MG63 (cell line): Measurements from ENCODE around the gene SCUBE2. TPM values are rescaled to one million over a fixed set of nuclear protein-coding genes. Genes with fewer than 3 reads are reported as not detected.
"Not testable (repeated sequence)": the region's sequence is repeated elsewhere in the genome, so short reads cannot be mapped to it uniquely, and the experiment has no call there.

Experiments used
- DNase-seq: peaks from one replicate; pipeline ENCODE4 v3.0.0-alpha.2; 2020
- H3K27me3 ChIP-seq: fragments of 250-450 bp; sonication (Bioruptor Pico); 2 replicates; pipeline ENCODE4 v1.5.1; 2020; ENCODE audit warnings: mild to moderate bottlenecking, moderate library complexity
- H3K36me3 ChIP-seq: fragments of 250-450 bp; sonication (Bioruptor Pico); 2 replicates; pipeline ENCODE4 v1.5.1; 2020; ENCODE audit warnings: mild to moderate bottlenecking, moderate library complexity
- H3K4me3 ChIP-seq: fragments of 250-450 bp; sonication (Bioruptor Pico); 2 replicates; pipeline ENCODE4 v1.5.1; 2020; ENCODE audit warnings: mild to moderate bottlenecking, moderate library complexity
- H3K9me3 ChIP-seq: fragments of 250-450 bp; sonication (Bioruptor Pico); 2 replicates; pipeline ENCODE4 v1.5.1; 2020; ENCODE audit warnings: mild to moderate bottlenecking, moderate library complexity
- total RNA-seq: library from RNA; depleted of rRNA; stranded (reverse); fragments of >200 nt; shearing (Covaris generic); gene quantifications from 2 replicates; pipeline ENCODE4 v1.2.3, GENCODE V29; 2014; ENCODE audit warnings: low replicate concordance; rRNA removed

SCUBE2 gene
- total RNA-seq, 1 experiment from 2014 or later, result 0.59 TPM

GRCh38 chr11:8980485-8980884 is 110.9 kb downstream of the SCUBE2 start:
- no peak overlapping the region for H3K4me3 ChIP-seq
- no peaks in the 10 kb centered on the region for H3K27me3 ChIP-seq
- no peak for DNase-seq
- no peaks in the 10 kb centered on the region for H3K36me3 ChIP-seq
- H3K9me3 ChIP-seq, result no peaks in the 10 kb centered on the region

- not testable (repeated sequence) for H3K27me3 ChIP-seq, DNase-seq, H3K36me3 ChIP-seq, H3K4me3 ChIP-seq, H3K9me3 ChIP-seq
Measured at GRCh38 chr11:8979365-8979764, 112.0 kb downstream of the SCUBE2 start.

- Histone ChIP-seq H3K36me3 (no peaks in the 10 kb centered on the region), H3K27me3 (no peaks in the 10 kb centered on the region)
- no peak for DNase-seq
Measured at GRCh38 chr11:8973121-8973520, 118.3 kb downstream of the SCUBE2 start.

GRCh38 chr11:8971924-8972316 is 119.5 kb downstream of the SCUBE2 start:
- H3K27me3 ChIP-seq, result no peaks in the 10 kb centered on the region
- H3K4me3 ChIP-seq, result no peak overlapping the region
- no peaks in the 10 kb centered on the region for H3K36me3 ChIP-seq
- no peak for DNase-seq
- no peaks in the 10 kb centered on the region for H3K9me3 ChIP-seq

More at GRCh38 chr11:8973121-8973520, 118.3 kb downstream of the SCUBE2 start:
- Histone ChIP-seq H3K9me3 (no peaks in the 10 kb centered on the region), H3K4me3 (no peak overlapping the region)

- no peak for DNase-seq
- no peaks in the 10 kb centered on the region for H3K36me3 ChIP-seq
- no peak overlapping the region for H3K4me3 ChIP-seq
Measured at GRCh38 chr11:8971196-8971923, 120.0 kb downstream of the SCUBE2 start.

More at GRCh38 chr11:8971196-8971923, 120.0 kb downstream of the SCUBE2 start:
- Histone ChIP-seq H3K9me3 (no peaks in the 10 kb centered on the region), H3K27me3 (no peaks in the 10 kb centered on the region)

Other genes with a start within 250 kb of the SCUBE2 start
- 64.6 and 129 TPM in 2 replicates for gene AKIP1, start 180.4 kb downstream of the SCUBE2 start, total RNA-seq
- not detected in 2 replicates for gene C11orf16, start 158.7 kb downstream of the SCUBE2 start, total RNA-seq
- not detected in 2 replicates for gene ASCL3, start 148.6 kb downstream of the SCUBE2 start, total RNA-seq
- gene TMEM9B, start 127.2 kb downstream of the SCUBE2 start, total RNA-seq, result 44.4 and 66.5 TPM in 2 replicates
- 11.1 and 12.7 TPM in 2 replicates for gene NRIP3, start 87.6 kb downstream of the SCUBE2 start, total RNA-seq
- 58.5 and 58.7 TPM in 2 replicates for gene DENND5A, start 173.8 kb upstream of the SCUBE2 start, total RNA-seq
- 44.5 and 54.9 TPM in 2 replicates for gene TMEM41B, start 223.0 kb upstream of the SCUBE2 start, total RNA-seq